Gastrocnemius medialis (tissue), 4 donors: Measurements from ENCODE around the gene SCAI. TPM values are rescaled to one million over a fixed set of nuclear protein-coding genes. Genes with fewer than 3 reads are reported as not detected.

ENCODE experiments used
- ATAC-seq, 2 donors: fragments of 150-250 bp; one replicate each; pipeline ENCODE4 v1.9.1; 2016
- DNase-seq, 2 donors: peaks; one replicate each; pipeline ENCODE4 v3.0.0-alpha.2; 2019
- H3K27ac ChIP-seq, 4 donors: fragments of 200-600 bp; sonication (generic); 1 replicate in 1 of 4; 2 replicates in 3 of 4; pipeline ENCODE4 v1.5.1; 2016 to 2018; ENCODE audit warnings: mild to moderate bottlenecking in 2 of 4, moderate library complexity in 1 of 4
- H3K27me3 ChIP-seq, 3 donors: fragments of 200-600 bp; sonication (generic) in 2 of 3; 1 replicate in 1 of 3; 2 replicates in 2 of 3; pipeline versions ENCODE4 v1.5.1 to v1.6.0; 2016 to 2019; ENCODE audit warnings: mild to moderate bottlenecking in 1 of 3, moderate library complexity in 1 of 3
- H3K36me3 ChIP-seq, 2 donors: fragments of 200-600 bp; sonication (generic) in 1 of 2; one replicate each; pipeline ENCODE4 v1.5.1; 2017 to 2018
- H3K4me1 ChIP-seq, 2 donors: fragments of 200-600 bp; sonication (generic) in 1 of 2; one replicate each; pipeline ENCODE4 v1.5.1; 2016 to 2017; ENCODE audit warnings: mild to moderate bottlenecking in 2 of 2
- H3K4me3 ChIP-seq, 4 donors: fragments of 200-600 bp; sonication (generic) in 3 of 4; 1 replicate in 1 of 4; 2 replicates in 3 of 4; pipeline ENCODE4 v1.5.1; 2016 to 2019; ENCODE audit warnings: mild to moderate bottlenecking in 2 of 4
- H3K9me3 ChIP-seq, 3 donors: fragments of 200-600 bp; sonication (generic) in 2 of 3; 1 replicate in 1 of 3; 2 replicates in 2 of 3; pipeline ENCODE4 v1.5.1; 2016 to 2019
- CTCF ChIP-seq, 5 experiments: fragments of 450-650 bp in 3 of 5; fragments of 200-600 bp in 2 of 5; sonication (generic) in 2 of 5; IDR thresholded peaks in 4 of 5; conservative IDR thresholded peaks in 1 of 5; 1 replicate in 4 of 5; 2 replicates in 1 of 5; pipeline ENCODE4 v1.5.1; 2016 to 2019; ENCODE audit warnings: antibody characterized with exemption in 5 of 5, mild to moderate bottlenecking in 3 of 5, moderate library complexity in 3 of 5
- POLR2A ChIP-seq, 2 donors: fragments of 450-650 bp; IDR thresholded peaks; one replicate each; pipeline ENCODE4 v1.6.1; 2017; ENCODE audit warnings: antibody characterized with exemption in 2 of 2, mild to moderate bottlenecking in 2 of 2, moderate library complexity in 2 of 2
- in situ Hi-C, 4 donors: fragments of 200-750 bp; cut with MboI; loops; one replicate each; pipeline versions ENCODE4 v1.15.0 to v1.8.0; 2017; ENCODE audit warnings: low sequenced_read_pairs in 4 of 4
- intact Hi-C: fragments of 100-400 bp; cut with DNase I; formaldehyde crosslinking; loops from one replicate; pipeline ENCODE4 v1.15.1; 2023; ENCODE audit warnings: low total_unique reads
- total RNA-seq, 4 donors: library from RNA; depleted of rRNA; stranded (reverse); fragments of >200 nt; gene quantifications; one replicate each; pipeline versions ENCODE4 v1.1.0 to v1.2.3, GENCODE V29; 2016

SCAI gene
- total RNA-seq, 4 donors from 2014 or later: 1.1 to 4.7 (median 3.4) TPM

GRCh38 chr9:124941679-124942561 is 201.4 kb downstream of the SCAI start:
- ATAC-seq (peak; percentile 35 to 40), DNase-seq (no peak)
- Histone ChIP-seq H3K4me1 (peaks cover 17 to 21% of the 10 kb centered on the region in 2 donors), H3K27me3 (no peaks in the 10 kb centered on the region), H3K36me3 (peaks cover 0 to 23% of the 10 kb centered on the region in 2 donors), H3K9me3 (no peaks in the 10 kb centered on the region), H3K27ac (peak overlapping the region; percentile 91 to 95 (median 93)), H3K4me3 (peak overlapping the region; percentile 63 to 85 (median 80))
- intact Hi-C loops (loop anchor here (1.0 to 5.0 kb wide), 7 partner anchors 73 to 320 kb away; partner anchors contain the start of genes GAPVD1, HSPA5, NR6A1 and PPP6C), in situ Hi-C loops (loop anchor here (5.0 to 25.0 kb wide), 3 partner anchors 195 to 203 kb away; partner anchors contain the start of gene SCAI (in 4 of the 4))
- TF ChIP-seq POLR2A (IDR thresholded peaks at IDR 0.05): no peak
- TF ChIP-seq CTCF (IDR thresholded peaks at IDR 0.05 in 4 of 5, conservative IDR thresholded peaks at IDR 0.05 in 1 of 5): no peak

GRCh38 chr9:124940894-124941678 is 202.2 kb downstream of the SCAI start, which contains the start of gene GOLGA1:
TSS of gene GOLGA1 (minus strand) at chr9:124941083. CDS start at chr9:124938711, 2,372 bp downstream.
- peak; percentile 80 to 83 for TF ChIP-seq POLR2A (IDR thresholded peaks at IDR 0.05)
- no peak for TF ChIP-seq CTCF (IDR thresholded peaks at IDR 0.05 in 4 of 5, conservative IDR thresholded peaks at IDR 0.05 in 1 of 5)

GRCh38 chr9:124940521-124940893 is 202.8 kb downstream of the SCAI start:
- DNase-seq: no peak
- TF ChIP-seq CTCF (IDR thresholded peaks at IDR 0.05 in 4 of 5, conservative IDR thresholded peaks at IDR 0.05 in 1 of 5): no peak
- no peak for TF ChIP-seq POLR2A (IDR thresholded peaks at IDR 0.05)
- peak overlapping the region; percentile 63 to 85 (median 80) for H3K4me3 ChIP-seq
- intact Hi-C loops (loop anchor here (2.0 to 5.0 kb wide), 4 partner anchors 170 to 322 kb away; partner anchors contain the start of genes GAPVD1, HSPA5, NR6A1 and RABEPK), in situ Hi-C loops (loop anchor here (5.0 to 25.0 kb wide), 3 partner anchors 197 to 204 kb away; partner anchors contain the start of gene SCAI (in 4 of the 4))
- no peaks in the 10 kb centered on the region for H3K27me3 ChIP-seq
- no peaks in the 10 kb centered on the region for H3K9me3 ChIP-seq
- H3K4me1 ChIP-seq: peaks cover 17 to 21% of the 10 kb centered on the region in 2 donors
- H3K36me3 ChIP-seq: peaks cover 0 to 36% of the 10 kb centered on the region in 2 donors
- peak; percentile 45 to 49 for ATAC-seq
- H3K27ac ChIP-seq: peak overlapping the region; percentile 91 to 95 (median 93)

More at GRCh38 chr9:124940894-124941678, 202.2 kb downstream of the SCAI start, which contains the start of gene GOLGA1:
- H3K4me3 ChIP-seq: peak within 1 kb of the TSS; percentile 63 to 85 (median 80)
- H3K27me3 ChIP-seq: no peaks in the 10 kb centered on the region
- peak; percentile 87 to 91 for ATAC-seq
- intact Hi-C loops: loop anchor here (1.0 to 5.0 kb wide), 7 partner anchors 72 to 321 kb away; partner anchors contain the start of genes GAPVD1, HSPA5, NR6A1 and PPP6C
- in situ Hi-C loops: loop anchor here (5.0 to 25.0 kb wide), 3 partner anchors 196 to 204 kb away; partner anchors contain the start of gene SCAI (in 4 of the 4)
- H3K4me1 ChIP-seq: peaks cover 17 to 21% of the 10 kb centered on the region in 2 donors
- DNase-seq: peak; percentile 91 to 96
- peaks cover 0 to 30% of the 10 kb centered on the region in 2 donors for H3K36me3 ChIP-seq
- H3K9me3 ChIP-seq: no peaks in the 10 kb centered on the region
- peak within 1 kb of the TSS; percentile 91 to 95 (median 93) for H3K27ac ChIP-seq

- intact Hi-C loops (loop anchor here (2.0 to 5.0 kb wide), 4 partner anchors 169 to 322 kb away; partner anchors contain the start of genes GAPVD1, HSPA5, NR6A1 and RABEPK), in situ Hi-C loops (loop anchor here (5.0 to 25.0 kb wide), 4 partner anchors 68 to 205 kb away; partner anchors contain the start of gene SCAI (in 4 of the 4))
- ATAC-seq: no peak
- no peak for DNase-seq
- Histone ChIP-seq H3K27me3 (no peaks in the 10 kb centered on the region), H3K4me3 (peak overlapping the region; percentile 63 to 85 (median 80)), H3K9me3 (no peaks in the 10 kb centered on the region), H3K36me3 (peaks cover 0 to 42% of the 10 kb centered on the region in 2 donors), H3K4me1 (peaks cover 17 to 21% of the 10 kb centered on the region in 2 donors), H3K27ac (peak overlapping the region; percentile 91 to 95 (median 93))
- TF ChIP-seq CTCF (IDR thresholded peaks at IDR 0.05 in 4 of 5, conservative IDR thresholded peaks at IDR 0.05 in 1 of 5): no peak
- no peak for TF ChIP-seq POLR2A (IDR thresholded peaks at IDR 0.05)
Observed at GRCh38 chr9:124939944-124940343, 203.4 kb downstream of the SCAI start.
